ENCODE measurements around the gene SDR42E1. TPM values are rescaled to one million over a fixed set of nuclear protein-coding genes. Genes with fewer than 3 reads are reported as not detected.
"Not testable (repeated sequence)": the region's sequence is repeated elsewhere in the genome, so short reads cannot be mapped to it uniquely, and the experiment has no call there.

Gene SDR42E1
- total RNA-seq, 1 experiment from 2014 or later: 0.64 TPM

GRCh38 chr16:82004601-82005000 is 6.7 kb downstream of the SDR42E1 start:
- peak; percentile 61 for DNase-seq (ENCODE audit: low read depth)

GRCh38 chr16:82002831-82003230 is 8.4 kb downstream of the SDR42E1 start:
- no peak for DNase-seq (ENCODE audit: low read depth)

- peak; percentile 91 for DNase-seq (ENCODE audit: low read depth)
These were observed 13.5 kb downstream of the SDR42E1 start for GRCh38 chr16:81997738-81998137.

GRCh38 chr16:81996664-81997509 is 14.4 kb downstream of the SDR42E1 start:
- peak; percentile 89 for DNase-seq (ENCODE audit: low read depth)

- DNase-seq (ENCODE audit: low read depth): peak; percentile 64
These were observed 15.6 kb downstream of the SDR42E1 start for GRCh38 chr16:81995651-81996050.

GRCh38 chr16:81994485-81994884 is 16.8 kb downstream of the SDR42E1 start:
- no peak for DNase-seq (ENCODE audit: low read depth)

GRCh38 chr16:81992859-81993258 is 18.4 kb downstream of the SDR42E1 start:
- no peak for DNase-seq (ENCODE audit: low read depth)

- peak; percentile 61 for DNase-seq (ENCODE audit: low read depth)
These were observed 23.6 kb downstream of the SDR42E1 start for GRCh38 chr16:81987706-81988105.

- DNase-seq (ENCODE audit: low read depth): peak; percentile 60
These were observed 24.1 kb downstream of the SDR42E1 start for GRCh38 chr16:81987121-81987520.

- DNase-seq (ENCODE audit: low read depth): not testable (repeated sequence)
These were observed 33.8 kb downstream of the SDR42E1 start for GRCh38 chr16:81977335-81977942.

- no peak for DNase-seq (ENCODE audit: low read depth)
These were observed 35.6 kb downstream of the SDR42E1 start for GRCh38 chr16:81975637-81976036.

GRCh38 chr16:81973737-81974136 is 37.5 kb downstream of the SDR42E1 start:
- DNase-seq (ENCODE audit: low read depth): no peak

- DNase-seq (ENCODE audit: low read depth): no peak
These were observed 39.4 kb downstream of the SDR42E1 start for GRCh38 chr16:81971853-81972252.

GRCh38 chr16:81967358-81967757 is 43.9 kb downstream of the SDR42E1 start:
- DNase-seq (ENCODE audit: low read depth): no peak

- no peak for DNase-seq (ENCODE audit: low read depth)
These were observed 46.5 kb downstream of the SDR42E1 start for GRCh38 chr16:81964808-81965207.

- peak; percentile 55 for DNase-seq (ENCODE audit: low read depth)
These were observed 54.9 kb downstream of the SDR42E1 start for GRCh38 chr16:81956213-81956948.

- no peak for DNase-seq (ENCODE audit: low read depth)
These were observed 59.7 kb downstream of the SDR42E1 start for GRCh38 chr16:81951564-81951963.

- peak; percentile 79 for DNase-seq (ENCODE audit: low read depth)
These were observed 65.1 kb downstream of the SDR42E1 start for GRCh38 chr16:81946206-81946605.

- peak; percentile 78 for DNase-seq (ENCODE audit: low read depth)
These were observed 65.6 kb downstream of the SDR42E1 start for GRCh38 chr16:81945665-81946064.

GRCh38 chr16:81942007-81942601 is 69.2 kb downstream of the SDR42E1 start:
- DNase-seq (ENCODE audit: low read depth): no peak

GRCh38 chr16:81940781-81941560 is 70.3 kb downstream of the SDR42E1 start:
- peak; percentile 69 for DNase-seq (ENCODE audit: low read depth)
